HG03108 (cell line): ENCODE data around the gene CPLX1.

Source experiments
- ATAC-seq: cut with Tn5 transposase; IDR thresholded peaks from one replicate; pipeline ENCODE4 v1.9.1; 2021; ENCODE audit warnings: moderate library complexity; ENCODE audit not compliant: unreplicated experiment

Gene CPLX1

DNA sequence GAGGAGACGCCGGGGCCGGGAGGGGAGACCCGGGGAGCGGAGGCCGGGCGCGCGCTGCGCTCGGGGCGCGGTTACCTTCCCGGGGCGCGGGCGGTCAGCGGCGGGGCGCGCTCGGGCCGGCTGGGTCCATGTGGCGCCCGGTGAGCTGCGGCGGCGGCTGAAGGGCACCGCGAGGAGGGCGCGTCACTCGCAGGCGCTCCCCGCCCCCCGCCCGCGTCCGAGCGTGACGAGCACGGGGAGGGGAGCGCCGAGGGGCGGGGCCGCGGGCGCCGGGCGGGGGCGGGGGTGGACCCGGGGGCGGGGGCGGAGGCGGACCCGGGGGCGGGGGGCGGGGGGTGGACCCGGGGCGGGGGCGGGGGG is at the start of gene CPLX1:
TSS of gene CPLX1 (minus strand) at position 159 of the 360 bp plus-strand sequence. CDS start 1,607 bp downstream, outside the sequence.
- ATAC-seq = no peak

DNA sequence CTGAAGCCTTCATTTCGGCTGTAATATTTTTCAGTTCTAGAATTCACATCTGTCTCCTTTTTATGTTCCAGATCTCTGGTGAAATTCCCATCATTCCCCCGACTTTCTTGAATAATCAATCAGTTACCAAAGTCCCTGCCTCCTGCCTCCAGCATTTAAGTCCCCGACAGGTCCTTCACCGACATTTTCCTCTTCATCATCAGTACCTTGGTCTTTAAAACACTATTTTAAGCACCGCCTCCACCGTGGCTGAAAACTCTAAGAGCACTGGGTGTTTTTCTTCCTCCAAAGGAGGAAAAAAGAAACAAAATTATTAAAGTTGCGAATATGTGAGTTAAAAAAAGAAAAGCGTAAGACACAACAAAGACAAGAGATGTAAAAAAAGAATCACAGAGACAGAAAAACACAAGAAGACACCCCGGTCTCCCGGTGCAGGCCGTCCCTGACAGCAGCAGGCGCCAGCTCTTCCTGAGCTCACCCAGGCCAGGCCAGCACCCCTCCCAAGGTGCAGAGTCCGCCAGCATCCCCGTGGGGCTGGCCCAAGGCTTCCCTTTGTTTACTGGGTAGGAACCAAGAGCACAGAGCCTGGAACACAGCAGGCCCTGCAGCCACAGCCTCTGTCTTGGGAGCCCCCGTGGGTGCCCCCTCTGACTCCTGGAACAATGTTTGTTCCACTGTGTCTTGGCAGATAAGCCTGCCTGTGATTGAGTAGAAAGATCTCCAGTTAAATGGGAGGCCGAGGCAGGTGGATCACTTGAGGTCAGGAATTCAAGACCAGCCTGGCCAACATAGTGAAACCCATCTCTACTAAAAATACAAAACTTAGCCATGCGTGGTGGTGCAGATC is 49.3 kb upstream of the CPLX1 start:
- ATAC-seq = no peak

DNA sequence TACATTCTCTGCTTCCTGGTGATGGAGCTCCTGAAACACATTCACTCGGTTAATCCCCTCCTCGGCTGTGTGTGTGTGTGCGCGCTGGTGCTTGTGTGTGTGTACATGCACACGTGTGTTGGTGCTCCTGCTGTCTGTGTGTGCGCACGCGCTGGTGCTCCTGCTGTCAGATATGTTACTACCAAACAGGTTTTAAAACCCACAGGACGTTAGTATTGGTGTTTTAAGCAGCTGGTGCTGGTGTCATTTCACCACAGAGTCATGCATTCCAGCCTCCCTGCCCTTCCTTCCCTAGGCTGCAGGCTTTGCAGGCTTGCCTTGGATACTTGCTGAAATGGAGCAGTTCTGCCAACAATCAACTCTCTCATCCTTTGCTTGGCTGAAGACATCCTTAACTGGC is 48.1 kb upstream of the CPLX1 start:
- no peak for ATAC-seq

DNA sequence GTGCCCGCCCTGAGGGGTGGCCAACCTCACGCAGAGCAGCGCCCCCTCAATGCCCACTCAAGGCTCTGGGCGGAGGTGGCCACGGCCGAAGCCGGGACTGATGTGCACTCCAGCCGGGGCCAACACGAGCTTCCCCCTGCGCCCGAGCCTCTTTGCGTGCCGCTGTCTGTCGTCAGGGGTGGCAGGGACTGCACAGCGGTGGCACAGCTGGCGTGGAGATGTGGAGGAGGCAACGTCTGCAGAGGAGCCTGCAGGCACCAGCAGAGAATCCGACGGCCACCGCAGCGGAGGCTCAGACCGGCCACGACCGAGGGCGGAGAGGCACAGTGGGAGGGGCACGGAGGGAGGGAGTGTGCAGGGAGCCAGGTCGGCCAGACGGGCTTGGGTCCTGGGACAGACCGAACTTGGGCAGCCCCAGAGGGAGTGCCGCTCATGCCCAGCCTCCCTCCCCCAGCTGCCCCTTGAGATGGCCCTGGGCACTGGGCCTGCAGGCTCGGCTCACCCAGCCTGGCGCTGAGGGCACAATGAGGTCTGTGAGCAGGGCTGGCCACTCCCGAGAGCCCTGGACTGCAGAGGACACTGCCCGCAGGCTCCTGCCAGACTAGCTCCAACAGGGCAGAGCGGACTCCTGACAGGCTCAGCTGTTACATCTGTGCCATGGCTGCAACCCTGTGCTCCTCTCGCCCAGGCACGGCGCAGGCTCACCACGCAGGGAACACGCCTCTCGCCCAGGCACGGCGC is 46.5 kb upstream of the CPLX1 start:
- ATAC-seq = no peak

DNA sequence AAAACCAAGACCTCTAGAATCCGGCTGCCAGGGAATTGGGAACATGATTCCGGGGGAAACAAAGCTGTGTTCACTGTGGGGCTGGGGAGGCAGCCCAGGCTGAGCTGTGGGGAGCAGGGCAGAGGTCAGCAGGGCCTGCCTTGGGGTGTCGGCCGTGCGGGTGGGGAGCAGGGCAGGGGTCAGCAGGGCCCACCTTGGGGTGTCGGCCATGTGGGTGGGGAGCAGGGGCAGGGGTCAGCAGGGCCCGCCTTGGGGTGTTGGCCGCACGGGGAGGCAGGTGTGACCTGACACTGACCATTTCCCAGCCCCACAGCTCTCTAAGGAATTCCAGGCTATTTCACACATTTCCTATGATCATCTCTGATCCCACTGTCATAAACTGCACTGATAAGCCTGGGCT is 45.6 kb upstream of the CPLX1 start:
- ATAC-seq = no peak

DNA sequence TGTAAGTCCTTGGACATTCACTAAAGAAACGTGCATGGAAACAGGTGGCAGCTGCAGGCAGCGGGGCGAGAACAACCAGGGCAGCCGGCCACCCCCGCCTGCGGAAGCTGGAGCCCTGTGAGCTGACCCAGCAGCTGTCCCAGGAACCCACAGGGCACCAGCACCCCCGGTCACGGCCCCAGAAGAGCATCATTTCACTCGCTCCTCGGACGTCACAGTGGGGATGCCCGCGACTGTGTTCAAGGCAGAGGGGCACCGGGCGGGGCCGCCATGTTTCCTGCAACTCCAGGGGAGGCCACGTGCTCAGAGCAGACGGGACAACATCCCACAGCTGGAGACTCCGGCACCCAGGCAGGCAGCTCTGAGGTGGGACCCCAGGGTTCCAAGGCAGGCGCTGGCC is 45.0 kb upstream of the CPLX1 start:
- no peak for ATAC-seq

DNA sequence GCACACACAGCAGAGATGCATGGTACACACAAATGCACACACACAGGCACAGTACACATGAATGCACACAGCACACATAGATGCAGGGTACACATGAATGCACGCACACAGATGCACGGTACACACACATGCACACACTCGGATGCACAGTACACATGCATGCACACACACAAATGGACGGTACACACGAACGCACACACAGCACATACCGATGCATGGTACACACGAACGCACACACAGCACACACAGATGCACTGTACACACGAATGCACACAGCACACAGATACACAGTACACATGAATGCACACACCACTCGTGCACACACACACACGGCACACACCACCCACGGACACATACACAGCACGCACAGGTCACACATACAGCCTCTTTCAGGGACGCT is 43.8 kb upstream of the CPLX1 start:
- ATAC-seq = no peak

DNA sequence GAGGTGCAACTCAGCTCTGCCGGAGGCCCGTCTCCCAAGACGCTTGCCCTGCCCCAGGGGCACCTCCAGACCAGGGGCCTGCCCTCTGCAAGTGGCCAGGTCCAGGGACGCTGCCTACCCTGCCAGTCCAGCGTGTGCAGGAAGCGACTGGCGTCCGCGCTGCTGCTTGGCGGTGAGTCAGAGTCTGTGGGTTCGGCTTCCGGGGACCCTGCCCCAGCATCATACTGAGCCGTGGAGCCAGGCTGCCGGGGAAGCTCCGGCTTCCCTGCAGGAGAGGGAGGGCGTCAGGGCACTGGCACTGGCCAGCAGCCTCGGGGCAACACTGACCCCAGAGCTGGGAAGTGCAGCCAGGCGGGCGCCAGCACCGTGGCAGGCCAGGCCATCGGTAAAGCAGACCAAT is 42.5 kb upstream of the CPLX1 start:
- no peak for ATAC-seq

DNA sequence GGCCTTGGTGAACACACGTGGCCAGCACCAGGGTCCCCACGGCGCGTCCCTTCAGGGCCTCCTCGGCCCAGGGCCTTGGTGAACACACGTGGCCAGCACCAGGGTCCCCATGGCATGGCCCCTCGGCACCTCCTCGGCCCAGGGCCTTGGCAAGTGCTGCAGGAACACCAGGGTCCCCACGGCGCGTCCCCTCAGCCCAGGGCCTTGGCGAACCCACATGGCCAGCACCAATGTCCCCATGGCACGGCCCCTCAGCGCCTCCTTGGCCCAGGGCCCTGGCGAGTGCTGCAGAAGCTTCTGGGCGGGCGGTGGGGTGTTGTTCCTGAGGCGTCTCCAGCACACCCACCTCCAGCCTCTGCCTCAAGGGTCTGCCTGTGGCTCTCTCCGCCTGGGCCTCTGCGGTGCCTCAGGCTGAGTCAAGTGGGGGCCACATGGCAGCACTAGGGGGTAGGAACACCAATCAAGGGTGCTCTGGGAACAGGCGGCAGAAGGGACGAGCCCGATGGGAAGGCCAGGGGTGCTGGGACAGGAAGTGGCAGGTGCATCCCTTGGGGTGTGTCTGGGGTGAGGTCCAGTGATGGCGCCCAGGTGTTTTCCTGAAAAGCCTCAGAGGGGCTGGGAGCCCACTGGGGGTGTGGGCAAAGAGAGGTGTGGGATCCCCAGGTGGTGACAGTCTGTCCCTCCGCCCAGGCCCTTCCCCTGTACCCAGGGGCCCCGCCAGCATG is 41.8 kb upstream of the CPLX1 start:
- ATAC-seq = no peak

DNA sequence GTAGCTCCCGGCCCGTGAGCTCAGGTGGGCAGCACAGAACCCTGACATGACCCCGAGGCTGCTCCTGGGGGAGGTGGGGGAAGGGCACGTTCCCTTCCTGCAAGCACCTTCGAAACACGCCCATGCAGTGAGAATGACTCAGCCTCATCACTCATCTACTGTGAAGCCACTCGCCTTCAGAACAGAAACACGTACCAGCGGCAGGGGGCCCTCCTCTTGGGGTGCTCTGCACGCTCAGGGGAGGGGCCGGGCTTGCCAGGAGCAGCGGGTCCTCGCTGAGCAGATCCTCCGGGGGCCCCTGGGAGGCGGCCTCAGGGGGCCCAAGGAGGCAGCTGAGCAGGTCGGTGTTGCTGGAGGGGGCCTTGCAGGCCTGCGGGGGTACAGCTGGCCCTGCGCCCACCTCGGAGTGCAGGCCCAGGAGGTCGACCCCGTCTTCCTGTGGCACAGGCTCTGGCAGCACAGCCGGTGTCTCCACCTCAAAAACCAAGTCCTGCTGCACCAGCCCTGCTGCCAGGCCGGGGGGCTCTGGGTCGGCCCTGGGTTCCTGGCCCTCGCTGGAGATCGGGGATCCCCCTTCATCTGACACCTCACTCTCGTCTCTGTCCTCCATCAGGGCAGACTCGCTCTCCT is 40.9 kb upstream of the CPLX1 start:
- no peak for ATAC-seq

DNA sequence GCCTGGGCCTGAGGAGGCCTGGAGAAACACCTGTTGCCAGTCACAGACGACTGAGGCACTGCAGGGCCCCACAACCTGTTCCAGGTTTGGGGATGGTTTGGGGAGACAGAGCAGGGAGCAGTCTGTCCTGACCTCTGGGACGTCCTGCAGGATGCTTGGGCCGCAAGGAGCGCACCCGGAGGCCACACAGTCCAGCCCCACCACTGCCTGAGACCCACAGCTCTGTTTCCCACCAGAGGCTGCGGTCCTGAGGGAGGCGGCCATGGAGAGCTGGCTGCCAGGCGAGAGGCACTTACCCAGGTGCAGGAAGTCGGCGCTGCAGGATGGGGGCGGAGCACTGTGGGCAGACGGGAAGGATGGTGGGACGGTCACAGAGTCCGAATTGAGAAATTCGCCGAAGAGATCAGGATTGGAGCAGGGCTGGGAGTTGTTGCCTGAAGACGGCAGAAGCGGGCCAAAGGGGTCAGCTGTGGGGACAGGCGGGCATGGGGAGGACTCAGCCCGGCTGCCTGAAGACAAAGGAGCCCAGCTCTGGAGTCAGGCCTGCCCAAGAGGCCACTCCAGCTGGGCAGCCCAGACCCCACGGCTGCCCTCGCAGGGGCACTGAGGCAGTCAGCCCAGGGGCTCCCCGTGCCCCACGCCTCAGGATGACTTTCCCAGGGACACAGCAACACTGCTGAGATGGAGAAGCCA is 40.3 kb upstream of the CPLX1 start:
- no peak for ATAC-seq

DNA sequence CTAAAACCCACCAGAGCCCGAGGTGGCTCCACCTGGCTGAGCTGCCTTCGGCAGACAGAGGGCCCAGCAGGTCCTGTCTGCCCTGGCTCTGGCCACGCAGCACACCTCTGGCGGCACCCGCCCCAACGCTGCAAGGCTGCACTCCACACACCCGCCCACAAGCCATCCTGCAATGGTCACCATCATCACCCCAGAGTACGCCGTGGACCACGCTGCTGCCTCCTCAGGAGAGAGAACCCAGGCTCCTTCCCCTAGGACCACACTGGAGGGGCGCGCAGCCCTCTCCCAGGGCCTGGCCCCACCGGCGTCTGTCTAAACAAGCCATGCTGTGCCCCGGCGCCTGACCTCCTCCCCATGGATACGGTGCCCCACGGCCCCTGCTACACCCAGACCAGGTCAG is 39.6 kb upstream of the CPLX1 start:
- no peak for ATAC-seq

DNA sequence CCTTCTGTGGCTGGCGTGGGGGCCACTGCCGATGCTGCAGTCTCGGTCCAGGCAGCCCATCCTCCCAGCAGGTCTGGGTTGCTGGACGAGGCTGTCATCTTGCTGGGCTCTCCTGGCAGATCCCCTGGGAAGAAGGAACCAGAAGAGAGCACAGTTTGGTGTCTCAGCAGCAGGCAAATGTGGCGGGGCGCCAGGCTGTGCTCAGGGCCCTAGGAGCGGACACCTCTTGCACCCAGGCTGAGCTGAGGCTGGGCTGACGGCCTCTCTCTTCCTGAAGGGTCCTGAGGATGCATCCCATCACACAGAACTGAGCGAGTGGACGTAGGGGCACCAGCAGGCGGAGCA is 39.2 kb upstream of the CPLX1 start:
- no peak for ATAC-seq

DNA sequence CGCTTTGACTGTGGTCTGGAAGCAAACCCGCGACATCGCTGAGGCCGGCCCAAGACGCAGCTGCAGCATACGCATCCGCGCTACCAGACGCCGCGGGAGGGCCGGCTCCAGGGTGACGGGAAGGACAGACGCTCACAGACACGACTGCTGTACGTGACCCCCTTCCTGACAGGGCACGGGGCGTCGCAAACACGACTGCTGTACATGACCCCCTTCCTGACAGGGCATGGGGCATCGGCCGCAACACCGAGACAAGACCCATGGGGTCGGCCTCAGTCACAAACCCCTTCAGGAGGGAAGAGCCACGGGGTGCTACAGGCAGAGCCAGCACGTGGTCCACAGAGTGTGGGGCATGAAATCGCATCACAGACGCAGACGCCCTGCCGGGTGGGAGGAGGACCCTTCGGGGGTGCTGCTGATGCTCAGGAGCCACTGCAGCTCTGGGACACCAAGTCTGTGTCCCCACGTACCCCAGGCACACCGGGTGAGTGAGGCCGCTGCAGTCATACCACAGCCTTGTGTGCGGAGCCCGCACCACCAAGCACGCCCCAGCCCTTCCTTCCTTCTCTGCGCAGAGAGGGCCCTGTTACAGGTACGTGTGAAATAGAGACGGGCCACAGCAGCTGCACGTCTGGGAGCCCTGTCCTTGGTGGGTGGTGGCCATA is 38.7 kb upstream of the CPLX1 start:
- no peak for ATAC-seq

DNA sequence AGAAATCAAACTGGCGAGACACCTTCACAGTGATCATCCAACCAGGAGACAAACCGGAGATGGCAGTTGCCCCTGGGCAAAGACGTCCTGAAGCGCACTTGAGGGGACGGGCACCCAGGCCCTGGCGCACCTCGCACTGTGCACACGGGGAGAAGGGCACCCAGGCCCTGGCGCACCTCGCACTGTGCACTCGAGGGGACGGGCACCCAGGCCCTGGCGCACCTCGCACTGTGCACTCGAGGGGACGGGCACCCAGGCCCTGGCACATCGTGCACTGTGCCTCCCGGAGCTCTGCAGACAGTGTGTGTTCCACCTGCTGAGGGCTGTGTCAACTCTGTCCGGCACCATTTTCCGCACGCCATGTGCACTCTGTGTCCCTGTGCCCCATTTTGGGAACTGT is 34.6 kb upstream of the CPLX1 start:
- no peak for ATAC-seq

DNA sequence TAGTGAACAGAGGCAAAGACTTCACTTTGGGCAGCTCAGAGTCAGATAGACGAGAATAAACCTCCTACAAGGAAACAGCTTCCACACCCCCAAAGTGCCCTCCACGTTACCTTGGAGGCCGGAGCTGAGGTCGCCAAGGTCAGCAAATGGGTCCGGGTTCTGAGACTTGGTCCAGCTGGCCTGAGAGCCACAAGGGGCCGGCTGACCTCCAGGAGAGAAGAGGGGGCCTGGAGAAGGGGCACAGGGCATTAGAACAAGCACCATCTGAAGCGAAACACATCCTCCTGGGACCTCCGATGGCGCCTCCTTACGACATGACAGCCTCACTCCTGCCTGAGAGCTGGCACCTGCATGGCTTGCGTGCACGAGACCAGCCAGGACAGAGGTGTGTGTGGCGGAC is 33.6 kb upstream of the CPLX1 start:
- ATAC-seq = no peak

DNA sequence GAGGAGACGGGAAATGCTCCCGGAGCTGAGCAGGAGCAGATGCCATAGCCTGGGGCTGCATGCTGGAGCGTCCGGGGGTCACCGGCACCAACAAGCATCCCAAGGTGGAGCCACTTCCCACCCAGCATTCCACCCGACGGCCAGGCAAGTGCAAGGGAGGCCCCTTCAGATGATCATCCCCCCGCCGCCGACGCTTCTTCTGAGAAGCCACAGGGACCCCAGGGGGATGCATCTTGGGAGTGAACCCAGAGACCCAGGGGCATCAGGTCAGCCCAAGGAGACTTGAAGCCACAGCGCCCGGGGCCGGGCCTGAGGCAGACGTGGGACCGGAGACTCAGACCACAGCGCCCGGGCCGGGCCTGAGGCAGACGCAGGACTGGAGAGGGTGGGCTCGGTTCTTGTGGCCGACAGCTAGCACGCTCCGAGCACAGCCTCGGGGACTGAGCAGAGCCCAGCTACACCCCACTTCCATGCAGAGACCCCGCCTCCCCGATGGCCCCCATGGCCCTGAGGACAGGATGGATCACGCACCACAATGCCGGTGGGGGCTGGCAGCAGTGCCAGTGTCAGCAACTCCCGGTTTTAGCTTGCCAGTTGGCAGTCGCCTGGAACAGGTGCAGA is 33.0 kb upstream of the CPLX1 start:
- ATAC-seq = no peak

DNA sequence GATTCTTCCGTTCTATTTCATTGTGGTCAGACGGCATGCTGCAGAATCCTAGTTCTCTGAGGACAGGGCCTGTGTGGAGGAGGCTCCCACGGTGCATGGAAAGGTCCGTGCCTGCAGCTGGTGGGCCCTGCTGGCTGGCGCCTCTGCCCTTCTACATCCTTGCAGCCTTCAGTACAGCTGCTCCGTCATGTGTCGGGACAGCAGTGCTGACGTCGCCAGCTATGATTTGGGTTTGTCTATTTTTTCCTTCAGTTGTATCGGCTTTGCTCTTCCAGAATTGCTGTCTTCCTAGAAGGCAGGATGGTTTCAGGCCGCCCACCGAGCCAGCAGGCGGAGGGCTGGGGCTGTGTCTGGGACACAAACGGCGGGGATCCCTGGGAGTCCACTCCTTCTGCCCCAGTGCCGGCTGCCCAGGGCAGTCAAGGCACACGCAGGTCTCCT is 32.1 kb upstream of the CPLX1 start:
- no peak for ATAC-seq

DNA sequence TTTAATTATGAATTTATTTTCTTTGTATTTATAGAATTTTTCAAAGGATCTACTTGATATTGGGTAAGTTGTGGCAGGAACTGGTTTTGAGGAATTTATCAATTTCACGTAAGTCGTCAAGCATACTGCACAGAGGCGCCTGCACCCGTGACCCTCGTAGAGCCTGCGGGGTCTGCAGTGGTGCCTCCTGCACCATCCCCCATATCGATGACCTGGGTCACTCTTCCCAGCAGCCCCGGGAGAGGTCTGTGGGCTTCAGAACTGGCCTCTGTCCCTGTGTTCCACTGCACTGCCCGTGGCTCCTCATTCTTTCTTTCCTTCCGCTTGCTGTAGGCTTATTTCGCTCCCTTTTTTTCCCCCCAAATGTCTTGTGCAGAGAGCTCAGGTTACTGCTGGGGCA is 31.5 kb upstream of the CPLX1 start:
- ATAC-seq = no peak
